NCI-H345 treated with DMSO at 0.1 percent for 48 hours (cell line): Measurements from ENCODE around the gene KBTBD13.

ENCODE experiments used
- DNase-seq: peaks from one replicate; lab custom pipeline; 2025; ENCODE audit not compliant: unreplicated experiment; lab: John Stamatoyannopoulos, UW

Gene KBTBD13

GRCh38 chr15:65105038-65105437, 28.5 kb downstream of the KBTBD13 start:
- no peak for DNase-seq

- no peak for DNase-seq
These were observed 29.6 kb downstream of the KBTBD13 start for GRCh38 chr15:65106011-65106590.

GRCh38 chr15:65110676-65111292, 34.2 kb downstream of the KBTBD13 start:
- no peak for DNase-seq

- DNase-seq, result no peak
These were observed 38.5 kb downstream of the KBTBD13 start, which contains the start of gene UBAP1L for GRCh38 chr15:65115086-65115485. UBAP1L (minus strand) TSS chr15:65115200; CDS start chr15:65106215, 8,985 bp downstream.

GRCh38 chr15:65115542-65115941, 39.0 kb downstream of the KBTBD13 start:
- DNase-seq, result no peak
